ENCODE measurements around the gene ERF.

ERF gene

GRCh38 chr19:42235181-42235580 lies 19.7 kb downstream of the ERF start:
- ChIA-PET POLR2A (interaction anchor here (0.8 to 1.1 kb wide), 3 partner anchors 8 to 9 kb away, joined by 3 to 4 read pairs (median 4); no protein-coding TSS in a partner anchor), CTCF (interaction anchor here (1.1 to 2.3 kb wide), 5 partner anchors 8 to 126 kb away, joined by 3 to 6 read pairs (median 4); partner anchors contain the start of gene POU2F2)
- no peak overlapping the region for H3K4me3 ChIP-seq (ENCODE audit: low read depth, low read length)
- DNase-seq (ENCODE audit: low read depth, low spot score): no peak
- no peak for TF ChIP-seq CTCF (IDR thresholded peaks at IDR 0.05; ENCODE audit: insufficient read depth, low read length, missing control alignments)

- ChIA-PET CTCF (interaction anchor here (0.8 to 2.3 kb wide), 7 partner anchors 9 to 126 kb away, joined by 3 to 17 read pairs (median 4); partner anchors contain the start of gene POU2F2), POLR2A (interaction anchor here (0.8 to 1.2 kb wide), 5 partner anchors 9 to 126 kb away, joined by 3 to 5 read pairs (median 4); no protein-coding TSS in a partner anchor)
- H3K4me3 ChIP-seq (ENCODE audit: low read depth, low read length): no peak overlapping the region
- TF ChIP-seq CTCF (IDR thresholded peaks at IDR 0.05; ENCODE audit: insufficient read depth, low read length, missing control alignments): no peak
- DNase-seq (ENCODE audit: low read depth, low spot score): no peak
Observed at GRCh38 chr19:42234364-42234763, 20.6 kb downstream of the ERF start.

- TF ChIP-seq CTCF (IDR thresholded peaks at IDR 0.05; ENCODE audit: insufficient read depth, low read length, missing control alignments): no peak
- POLR2A ChIA-PET: interaction anchor here (1.0 to 1.7 kb wide), 5 partner anchors 8 to 125 kb away, joined by 3 to 5 read pairs (median 4); partner anchors contain the start of gene GSK3A
- CTCF ChIA-PET: interaction anchor here (0.8 to 2.3 kb wide), 8 partner anchors 9 to 125 kb away, joined by 3 to 17 read pairs (median 4); partner anchors contain the start of gene ZNF526
- H3K4me3 ChIP-seq (ENCODE audit: low read depth, low read length): no peak overlapping the region
- no peak for DNase-seq (ENCODE audit: low read depth, low spot score)
Observed at GRCh38 chr19:42233678-42234292, 21.1 kb downstream of the ERF start.

- no peak for TF ChIP-seq CTCF (IDR thresholded peaks at IDR 0.05; ENCODE audit: insufficient read depth, low read length, missing control alignments)
- POLR2A ChIA-PET: interaction anchor here (1.1 to 1.7 kb wide), 4 partner anchors 9 to 157 kb away, joined by 3 to 5 read pairs (median 4); partner anchors contain the start of genes GSK3A and ZNF574
- CTCF ChIA-PET: interaction anchor here (1.0 to 2.1 kb wide), 4 partner anchors 13 to 125 kb away, joined by 3 to 17 read pairs (median 4); partner anchors contain the start of gene ZNF526
- no peak for DNase-seq (ENCODE audit: low read depth, low spot score)
- H3K4me3 ChIP-seq (ENCODE audit: low read depth, low read length): no peak overlapping the region
Observed at GRCh38 chr19:42233106-42233505, 21.8 kb downstream of the ERF start.

- H3K4me3 ChIP-seq (ENCODE audit: low read depth, low read length): no peak overlapping the region
- DNase-seq (ENCODE audit: low read depth, low spot score): no peak
- ChIA-PET POLR2A (interaction anchor here (1.3 to 1.7 kb wide), 3 partner anchors 10 to 156 kb away, joined by 3 to 5 read pairs (median 4); partner anchors contain the start of genes GSK3A and ZNF574), CTCF (interaction anchor here (1.2 to 1.4 kb wide), 2 partner anchors 100 to 124 kb away, joined by 3 to 5 read pairs; partner anchors contain the start of gene POU2F2)
- no peak for TF ChIP-seq CTCF (IDR thresholded peaks at IDR 0.05; ENCODE audit: insufficient read depth, low read length, missing control alignments)
Observed at GRCh38 chr19:42232435-42232834, 22.5 kb downstream of the ERF start.

- ChIA-PET CTCF (interaction anchor here (1.1 to 5.0 kb wide), 7 partner anchors 8 to 122 kb away, joined by 3 to 33 read pairs (median 4); partner anchors contain the start of gene GSK3A), POLR2A (interaction anchor here (2.0 to 2.4 kb wide), 2 partner anchors 10 to 12 kb away, joined by 8 read pairs; partner anchors contain the start of genes GSK3A and ZNF526)
- H3K4me3 ChIP-seq (ENCODE audit: low read depth, low read length): no peak overlapping the region
- no peak for DNase-seq (ENCODE audit: low read depth, low spot score)
- TF ChIP-seq CTCF (IDR thresholded peaks at IDR 0.05; ENCODE audit: insufficient read depth, low read length, missing control alignments): no peak
Observed at GRCh38 chr19:42230571-42230970, 24.4 kb downstream of the ERF start.
